HS-5 (cell line): ENCODE measurements around the gene FANCE.
"Not testable (repeated sequence)": the region's sequence is repeated elsewhere in the genome, so short reads cannot be mapped to it uniquely, and the experiment has no call there.

Experiments
- DNase-seq: peaks from one replicate; pipeline ENCODE4 v3.0.0-alpha.2; 2012; ENCODE audit warnings: low read depth

FANCE gene

DNA sequence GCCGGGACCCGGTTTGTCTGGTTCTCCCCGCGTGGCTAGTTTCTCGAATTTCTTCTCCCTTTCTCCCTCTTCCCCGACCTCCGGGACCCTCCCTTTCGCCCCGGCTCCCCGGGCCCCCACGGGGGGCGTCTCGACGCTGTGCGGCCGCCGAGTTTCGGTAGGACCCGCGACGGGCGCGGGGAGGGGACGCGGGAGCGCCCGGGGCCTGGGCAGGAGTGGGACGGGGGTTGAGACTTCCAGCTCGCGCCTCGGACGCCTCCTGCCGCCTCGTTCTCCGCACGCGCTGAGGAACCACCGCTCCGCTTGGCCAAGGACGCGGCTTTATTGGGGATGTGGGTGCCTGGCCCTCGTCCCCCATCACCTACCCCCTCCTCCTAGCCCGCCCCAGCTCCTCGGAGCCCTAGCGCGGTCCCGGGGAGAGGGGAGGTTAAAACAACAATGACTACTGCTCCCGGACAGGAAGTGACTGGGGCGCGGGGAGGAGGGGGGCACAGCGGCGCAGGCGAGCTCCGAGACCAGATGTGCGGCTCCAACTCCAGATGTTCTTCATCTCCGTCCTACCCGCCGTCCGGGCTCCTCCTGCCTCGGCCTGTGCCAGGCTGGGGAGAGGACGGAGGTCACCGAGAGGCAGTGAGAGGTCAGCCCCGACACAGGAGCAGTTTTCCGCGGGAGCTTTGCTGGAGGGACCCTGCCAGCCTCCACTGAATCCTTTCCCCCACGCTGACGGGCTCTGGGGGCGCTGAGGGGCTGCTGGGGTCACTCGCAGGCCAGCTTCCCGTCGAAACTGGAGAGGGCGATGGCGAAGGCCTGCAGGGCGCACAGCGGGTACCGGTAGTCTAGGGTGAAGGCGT, 45.7 kb downstream of the FANCE start:
- DNase-seq: peak; percentile 58

DNA sequence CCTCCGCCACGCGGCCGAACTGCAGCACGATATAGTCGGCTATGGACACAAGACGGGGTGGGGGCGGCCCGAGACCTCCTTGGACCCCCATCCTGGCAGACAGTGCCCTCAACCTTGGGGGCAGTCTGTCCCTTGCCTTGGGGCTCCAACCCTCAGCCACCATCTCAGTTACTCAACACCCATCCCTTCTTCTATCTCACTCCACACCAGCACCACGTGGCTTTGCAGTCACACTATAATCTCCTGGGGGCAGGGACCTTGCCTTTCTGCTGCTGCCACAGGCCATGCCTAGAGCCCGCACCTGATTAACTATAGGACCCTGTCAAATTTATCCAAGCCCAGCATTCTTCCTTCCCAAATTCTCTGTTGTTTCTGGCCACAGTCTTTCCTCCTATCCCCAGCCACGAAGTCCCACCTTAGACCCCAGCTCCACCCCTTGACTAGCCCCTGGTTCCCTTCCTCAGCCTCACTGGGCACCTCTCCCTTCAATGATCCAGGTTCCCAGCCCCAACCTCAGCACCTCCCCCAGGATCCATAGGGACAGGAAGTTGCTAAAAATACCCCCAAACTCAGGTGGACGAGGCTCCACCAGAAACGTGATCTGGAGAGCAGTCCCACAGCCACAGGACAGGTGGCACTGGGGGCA, 46.4 kb downstream of the FANCE start:
- no peak for DNase-seq

DNA sequence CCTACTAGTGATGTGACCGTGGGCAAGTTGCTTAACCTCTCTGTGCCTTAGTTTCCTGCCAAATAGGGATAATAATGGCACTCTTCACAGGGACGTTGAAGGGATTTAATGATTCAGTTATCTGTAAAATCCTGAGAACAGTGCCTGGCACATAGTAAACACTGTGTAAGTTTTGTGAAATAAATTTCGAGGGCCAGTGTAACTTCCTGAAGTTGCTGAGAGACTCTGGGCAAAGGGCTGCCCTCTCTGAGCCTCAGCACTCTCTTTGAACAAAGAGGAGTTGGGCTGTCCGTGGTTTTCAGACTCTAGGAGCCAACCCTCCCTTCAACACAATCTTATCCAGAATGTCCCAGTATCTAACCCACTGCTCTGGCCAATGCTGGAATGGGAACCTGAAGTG, 47.2 kb downstream of the FANCE start:
- no peak for DNase-seq

DNA sequence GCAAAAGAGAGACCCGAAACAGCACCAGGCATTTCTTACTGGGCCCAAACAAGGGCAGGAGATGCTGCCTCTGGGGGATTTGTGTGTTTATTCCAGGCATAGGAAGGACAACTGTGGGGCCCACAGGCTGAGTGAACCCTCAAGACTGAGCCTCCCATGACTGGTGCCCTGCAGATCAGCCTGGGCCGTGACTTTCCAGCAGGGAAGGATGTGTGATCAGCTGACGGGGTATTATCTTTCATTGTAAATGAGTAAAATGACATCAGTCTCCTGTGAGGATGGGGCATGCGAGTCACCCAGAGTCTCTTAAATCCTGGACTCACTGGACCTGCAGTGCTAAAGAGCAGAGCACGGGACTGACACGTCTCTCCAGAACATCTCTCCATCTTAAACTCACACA, 48.6 kb downstream of the FANCE start:
- DNase-seq: peak; percentile 72

DNA sequence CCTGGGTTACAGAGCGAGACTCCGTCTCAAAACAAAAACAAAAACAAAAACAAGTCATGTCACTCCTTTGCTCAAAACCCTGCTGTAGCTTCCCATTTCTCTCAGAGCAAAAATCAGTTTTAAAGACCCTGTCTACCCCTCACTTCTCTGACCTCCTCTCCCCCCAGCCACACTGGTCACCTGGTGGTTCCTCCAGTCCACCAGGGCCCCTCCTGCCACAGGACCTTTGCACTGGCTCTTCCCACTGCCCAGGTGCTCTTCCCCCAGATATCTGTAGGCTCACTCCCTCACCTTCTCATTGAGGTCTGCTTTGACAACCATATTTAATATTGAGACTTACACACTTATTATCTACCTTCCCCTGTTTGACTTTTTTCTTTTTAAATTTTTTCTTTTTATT, 49.6 kb downstream of the FANCE start:
- DNase-seq: no peak

DNA sequence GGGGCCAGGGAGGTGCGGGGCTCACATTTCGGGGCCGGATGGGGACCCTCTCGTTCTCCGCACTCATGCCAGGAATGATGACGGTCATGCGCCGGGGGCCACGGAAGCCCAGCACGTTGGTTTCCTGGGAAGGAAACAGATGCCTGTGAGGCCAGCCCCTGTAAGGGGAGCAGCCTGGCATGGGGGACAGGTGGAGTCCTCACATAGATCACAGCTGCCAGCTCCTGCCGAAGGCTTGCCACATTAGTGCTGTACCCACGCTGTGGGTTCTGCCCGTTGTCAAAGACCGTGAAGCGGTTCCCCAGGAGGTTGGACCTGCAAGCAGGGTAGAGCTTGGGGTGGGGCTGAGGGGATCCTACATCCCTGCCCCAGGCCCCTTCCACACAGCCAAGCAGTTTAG, 51.4 kb downstream of the FANCE start:
- DNase-seq: no peak

DNA sequence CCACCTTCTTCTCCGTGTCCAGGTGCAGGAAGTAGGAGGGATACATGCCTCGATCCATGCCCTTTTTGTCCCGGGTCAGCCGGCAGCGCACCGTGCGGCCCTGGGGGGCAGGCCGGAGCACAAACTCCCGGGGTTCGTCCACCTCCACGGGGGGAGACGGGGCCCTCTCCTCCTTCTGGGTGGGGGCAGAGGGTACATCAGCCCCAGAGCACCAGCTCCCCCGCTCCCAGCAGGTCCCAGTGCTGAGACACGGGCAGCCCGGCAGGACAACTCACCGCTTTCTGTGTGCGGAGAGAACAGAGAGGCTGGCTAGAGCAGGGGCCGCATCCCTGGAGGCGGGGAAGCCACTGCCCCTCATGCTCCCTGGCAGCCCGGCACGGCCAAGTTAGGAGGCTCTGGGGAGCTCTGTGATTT, 53.9 kb downstream of the FANCE start:
- DNase-seq: no peak

DNA sequence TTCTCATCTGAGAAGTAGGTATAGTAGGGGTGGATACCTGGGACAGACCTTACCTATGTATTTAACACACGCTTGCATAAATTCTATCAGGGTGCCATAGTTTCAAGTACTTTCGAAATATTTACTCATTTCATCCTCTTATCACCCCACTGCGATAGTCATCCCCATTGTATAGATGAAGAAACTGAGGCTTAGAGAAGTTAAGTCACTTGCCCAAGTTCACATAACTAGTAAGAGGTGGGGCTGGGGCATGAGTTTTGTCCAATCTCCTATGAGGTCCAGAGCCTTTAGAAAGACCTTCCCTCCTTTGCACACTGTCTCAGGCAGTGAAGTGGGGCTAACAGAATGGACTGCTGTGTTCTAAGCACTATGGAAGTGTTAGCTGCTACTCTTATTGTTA, 54.4 kb downstream of the FANCE start:
- DNase-seq: no peak

DNA sequence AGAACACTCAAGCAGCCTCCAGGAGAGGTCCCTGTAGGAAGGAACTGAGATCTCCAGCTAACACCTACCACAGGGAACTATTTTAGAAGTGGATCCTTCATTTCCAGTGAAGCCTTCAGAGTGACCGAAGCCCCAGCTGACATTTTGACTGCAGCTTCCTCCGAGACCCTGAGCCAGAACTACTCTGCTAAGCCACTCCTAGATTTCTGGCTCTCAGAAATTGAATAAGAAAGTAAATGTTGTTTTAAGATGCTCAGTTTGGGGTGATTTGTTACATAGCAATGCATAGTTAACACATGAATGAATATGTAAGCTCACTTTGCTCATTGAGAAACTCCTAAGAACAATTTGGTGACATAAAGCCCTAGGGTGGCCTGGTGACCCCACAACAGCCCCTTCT, 55.1 kb downstream of the FANCE start:
- no peak for DNase-seq

DNA sequence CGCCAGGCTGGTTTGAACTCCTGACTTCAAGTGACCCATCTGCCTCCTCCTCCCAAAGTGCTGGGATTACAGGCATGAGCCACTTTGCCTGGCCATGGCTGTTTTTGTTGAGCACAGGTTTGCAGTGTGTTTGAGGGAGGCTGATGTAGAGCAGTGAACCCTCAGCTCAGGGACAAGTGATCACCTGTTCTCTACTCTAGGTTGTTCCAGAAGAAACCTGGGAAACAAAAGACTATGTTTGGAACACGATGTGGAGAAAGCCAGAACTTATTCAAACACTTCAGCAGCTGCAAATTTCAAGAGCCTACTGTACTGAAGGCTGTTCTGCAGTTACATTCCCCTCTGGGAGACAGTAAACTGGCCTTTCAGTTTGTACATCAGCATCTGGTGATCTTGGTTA, 55.9 kb downstream of the FANCE start:
- no peak for DNase-seq

DNA sequence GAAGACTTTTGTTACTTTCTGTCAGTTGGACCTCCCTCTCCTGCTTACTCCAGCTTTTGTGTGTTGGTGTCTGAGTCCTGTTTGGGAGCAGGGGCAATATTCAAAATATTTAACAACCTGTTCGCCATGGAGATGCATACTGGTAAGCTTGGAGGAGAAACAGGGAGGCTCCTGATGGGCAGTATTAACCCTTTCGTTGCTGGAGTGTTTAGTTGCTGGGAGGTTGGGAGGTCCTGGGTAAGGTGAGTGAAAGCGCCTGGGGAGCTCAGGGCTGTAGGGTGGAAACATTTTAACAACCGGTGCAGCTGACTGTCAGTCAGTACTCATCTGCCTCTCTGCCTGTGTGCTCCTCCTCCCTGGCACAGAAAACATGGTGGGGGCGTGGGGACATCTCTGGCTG, 56.4 kb downstream of the FANCE start:
- DNase-seq: no peak

DNA sequence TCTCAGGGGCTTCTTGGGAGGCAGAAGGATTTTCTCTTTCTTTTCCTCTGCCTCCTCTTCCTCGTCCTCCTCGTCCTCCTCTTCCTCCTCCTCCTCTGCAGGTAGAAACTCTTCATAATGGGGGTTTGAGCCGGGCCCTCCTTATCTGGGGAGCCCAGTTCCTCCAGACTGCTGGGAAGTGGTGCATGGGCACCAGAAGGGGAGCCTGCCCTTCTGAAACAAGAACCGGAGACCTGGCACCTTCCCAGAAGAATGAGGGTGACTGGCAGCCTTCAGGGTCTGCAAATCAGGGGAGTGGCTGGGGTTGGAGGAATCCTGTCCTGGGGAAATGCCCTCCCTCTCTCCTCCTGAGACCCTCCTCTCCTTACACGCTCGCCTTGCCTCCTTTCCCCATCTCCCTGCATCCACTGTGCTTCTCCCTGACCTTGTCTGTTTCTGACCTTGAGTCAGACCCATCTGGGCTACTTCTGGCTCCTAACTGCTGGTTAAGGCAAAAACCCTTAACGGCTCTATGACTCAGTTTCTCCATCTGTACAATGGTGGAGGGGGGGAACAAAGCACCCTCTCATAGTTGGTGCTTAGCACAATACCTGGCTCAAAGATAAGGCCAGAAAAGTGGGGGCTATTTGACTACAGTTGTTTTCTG, 58.9 kb downstream of the FANCE start:
- no peak for DNase-seq

DNA sequence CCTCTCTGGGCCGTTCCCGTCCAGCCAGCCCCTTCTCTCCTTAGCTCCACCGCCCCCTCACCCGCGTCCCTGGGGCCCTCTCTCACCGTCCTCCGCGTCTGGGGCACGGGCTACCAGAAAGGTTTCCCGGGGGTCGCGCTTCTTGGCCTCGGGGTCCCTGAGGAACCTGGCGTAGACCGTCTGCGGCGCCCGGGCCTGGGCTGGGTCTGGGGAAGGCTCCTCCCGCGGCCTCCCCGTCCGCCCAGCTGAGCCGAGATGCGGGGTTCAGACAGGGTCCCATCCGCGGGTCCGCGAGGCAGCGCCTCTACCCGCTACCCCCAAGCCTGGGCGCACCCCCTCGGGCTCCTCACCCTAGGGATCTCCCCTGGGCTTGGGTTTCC, 59.4 kb downstream of the FANCE start:
- no peak for DNase-seq

DNA sequence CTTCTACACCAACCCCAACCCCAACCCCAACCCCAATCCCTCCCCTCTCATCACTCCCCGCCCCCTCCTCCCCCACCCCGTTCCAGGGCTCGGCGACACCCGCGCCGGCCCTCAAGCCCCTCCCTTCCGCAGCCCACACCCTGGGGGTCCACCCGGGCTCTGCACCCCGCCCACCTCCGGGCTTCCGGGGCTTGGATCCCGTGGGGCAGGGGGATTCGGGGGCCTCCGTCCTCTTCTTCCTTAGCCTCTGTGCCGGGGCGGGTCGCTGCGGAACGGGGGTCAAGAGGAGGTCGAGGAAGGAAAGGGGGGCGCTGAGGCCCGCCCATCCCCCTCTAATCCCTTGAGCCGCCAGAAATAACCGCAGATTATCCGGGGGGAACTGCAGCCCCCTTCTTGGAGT, 59.9 kb downstream of the FANCE start:
- DNase-seq: no peak

DNA sequence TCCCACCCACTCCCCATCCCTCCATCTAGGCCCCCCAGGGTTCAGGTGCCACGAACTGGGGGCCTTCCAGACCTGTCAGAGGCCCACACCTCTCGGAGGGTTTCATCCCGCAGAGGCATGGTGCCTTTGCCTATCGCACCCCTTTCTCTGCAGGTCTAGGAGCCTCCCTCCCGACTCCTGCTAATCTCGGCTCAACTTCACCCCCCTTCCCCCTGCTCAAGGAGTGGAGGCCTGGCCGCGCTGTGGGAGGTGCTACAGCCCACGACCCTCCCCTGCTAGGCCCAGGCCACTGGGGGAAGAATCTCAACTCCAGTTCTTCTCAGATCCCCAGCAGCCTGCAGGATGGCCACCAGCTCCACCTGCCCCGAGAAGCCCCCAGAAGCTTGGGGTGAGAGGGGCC, 60.6 kb downstream of the FANCE start, which contains the start of gene TULP1:
TSS of gene TULP1 (minus strand) at position 157 of the 400 bp plus-strand sequence. CDS start at position 119, 38 bp downstream.
- no peak for DNase-seq

DNA sequence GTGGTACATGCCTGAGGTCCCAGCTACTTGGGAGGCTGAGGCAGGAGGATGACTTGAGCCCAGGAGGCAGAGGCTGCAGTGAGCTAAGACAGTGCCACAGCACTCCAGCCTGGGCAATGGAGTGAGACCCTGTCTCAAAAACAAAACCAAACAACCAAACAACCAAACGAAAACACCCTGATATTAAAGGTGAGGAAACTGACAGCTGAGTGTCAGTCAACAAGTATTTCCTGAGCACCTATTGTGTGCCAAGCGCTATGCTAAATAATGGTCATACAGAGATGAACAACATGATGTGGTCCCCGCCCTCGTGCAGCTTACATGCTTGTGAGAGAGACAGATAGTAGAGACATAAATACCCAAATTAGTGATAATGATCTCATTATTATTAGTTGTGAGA, 62.4 kb downstream of the FANCE start:
- DNase-seq: no peak

DNA sequence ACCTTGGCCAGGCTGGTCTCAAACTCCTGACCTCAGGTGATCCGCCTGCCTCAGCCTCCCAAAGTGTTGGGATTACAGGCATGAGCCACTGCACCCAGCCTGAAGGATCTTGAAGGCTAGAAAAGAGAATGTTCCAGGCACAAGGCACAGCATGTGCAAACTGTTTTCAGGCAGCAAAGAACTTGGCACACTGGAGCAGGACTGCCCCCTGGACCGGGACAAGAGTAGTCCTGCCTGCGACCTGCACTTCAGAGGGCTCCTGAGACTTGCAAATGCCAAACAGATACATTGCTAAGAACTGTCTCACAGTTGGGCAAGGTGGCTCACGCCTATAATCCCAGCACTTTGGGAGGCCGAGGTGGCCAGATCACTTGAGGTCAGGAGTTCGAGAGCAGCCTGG, 63.8 kb downstream of the FANCE start:
- DNase-seq: not testable (repeated sequence)
